HG03025 (cell line): ENCODE data around the gene ARVCF.

Source experiments
- ATAC-seq: cut with Tn5 transposase; IDR thresholded peaks from one replicate; pipeline ENCODE4 v1.9.1; 2021; ENCODE audit warnings: mild to moderate bottlenecking, moderate library complexity; ENCODE audit not compliant: unreplicated experiment, low FRiP score

Gene ARVCF

DNA sequence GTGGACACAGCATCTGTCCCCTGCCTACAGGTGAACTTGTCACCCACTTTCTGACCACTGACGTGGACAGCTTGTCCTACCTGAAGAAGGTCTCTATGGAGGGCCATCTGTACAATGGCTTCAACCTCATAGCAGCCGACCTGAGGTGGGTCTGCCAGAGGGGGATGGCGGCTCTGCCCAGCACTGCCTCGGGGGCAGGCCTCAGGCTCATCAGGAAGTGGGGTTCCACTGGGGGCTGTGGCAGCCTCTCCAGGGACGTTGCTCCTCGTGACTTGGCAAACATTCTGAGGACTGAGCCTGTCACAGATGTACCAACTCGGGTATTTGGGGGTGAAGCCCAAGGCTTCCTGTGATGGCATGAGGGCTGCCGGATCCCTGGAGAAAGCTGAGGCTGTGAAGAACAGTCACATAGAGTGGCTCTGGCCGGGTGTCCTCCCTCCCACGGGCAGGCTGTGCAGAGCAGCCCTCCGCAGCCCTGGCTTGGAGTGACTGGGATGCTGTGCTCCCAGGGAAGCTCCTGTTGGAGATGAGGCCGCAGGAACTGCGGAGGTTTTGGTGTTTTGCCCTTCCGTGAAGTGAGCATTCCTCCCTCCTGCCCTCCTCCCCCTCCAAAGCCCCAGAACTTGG is 36.9 kb upstream of the ARVCF start:
- ATAC-seq = no peak

- no peak for ATAC-seq
Measured at GRCh38 chr22:20052309-20053259, 36.0 kb upstream of the ARVCF start.

DNA sequence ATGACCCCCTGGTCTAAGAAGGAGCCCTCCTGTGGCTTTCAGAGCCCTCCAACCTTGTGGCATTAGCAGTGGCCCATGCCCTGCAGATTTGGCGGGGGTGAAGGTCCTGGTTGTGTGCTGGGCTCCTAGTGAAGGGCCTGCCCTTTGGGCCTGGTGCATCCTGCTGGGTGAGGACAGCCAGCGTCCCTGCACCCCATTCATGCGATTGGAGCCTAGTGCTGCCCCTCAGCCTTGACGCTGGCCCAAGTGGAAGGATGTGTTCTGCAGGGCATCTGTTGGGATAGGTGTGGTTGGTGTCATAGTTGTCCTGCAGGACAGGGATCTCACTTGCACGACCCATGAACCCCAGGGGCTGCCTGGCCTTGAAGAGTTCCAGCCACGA is 35.3 kb upstream of the ARVCF start:
- ATAC-seq = no peak

DNA sequence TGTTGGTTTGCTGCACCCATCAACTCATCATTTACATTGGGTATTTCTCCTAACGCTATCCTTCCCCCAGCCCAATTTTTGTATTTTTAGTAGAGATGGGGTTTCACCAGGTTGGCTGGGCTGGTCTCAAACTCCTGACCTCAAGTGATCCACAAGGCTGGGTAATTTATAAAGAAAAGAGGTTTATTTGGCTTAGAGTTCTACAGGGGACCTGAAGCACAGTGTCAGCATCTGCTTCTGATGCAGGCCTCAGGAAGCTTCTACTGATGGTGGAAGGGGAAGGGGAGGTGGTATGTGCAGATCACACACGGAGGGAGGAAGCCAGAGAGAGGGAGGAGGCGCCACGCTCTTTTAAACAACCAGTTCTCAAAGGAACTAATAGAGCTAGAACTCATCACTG is 30.1 kb upstream of the ARVCF start:
- ATAC-seq = no peak

- no peak for ATAC-seq
Measured at GRCh38 chr22:20044495-20045151, 28.0 kb upstream of the ARVCF start.

GRCh38 chr22:20043997-20044342 is 27.3 kb upstream of the ARVCF start:
- ATAC-seq = no peak

GRCh38 chr22:20043057-20043996 is 26.7 kb upstream of the ARVCF start:
- no peak for ATAC-seq

DNA sequence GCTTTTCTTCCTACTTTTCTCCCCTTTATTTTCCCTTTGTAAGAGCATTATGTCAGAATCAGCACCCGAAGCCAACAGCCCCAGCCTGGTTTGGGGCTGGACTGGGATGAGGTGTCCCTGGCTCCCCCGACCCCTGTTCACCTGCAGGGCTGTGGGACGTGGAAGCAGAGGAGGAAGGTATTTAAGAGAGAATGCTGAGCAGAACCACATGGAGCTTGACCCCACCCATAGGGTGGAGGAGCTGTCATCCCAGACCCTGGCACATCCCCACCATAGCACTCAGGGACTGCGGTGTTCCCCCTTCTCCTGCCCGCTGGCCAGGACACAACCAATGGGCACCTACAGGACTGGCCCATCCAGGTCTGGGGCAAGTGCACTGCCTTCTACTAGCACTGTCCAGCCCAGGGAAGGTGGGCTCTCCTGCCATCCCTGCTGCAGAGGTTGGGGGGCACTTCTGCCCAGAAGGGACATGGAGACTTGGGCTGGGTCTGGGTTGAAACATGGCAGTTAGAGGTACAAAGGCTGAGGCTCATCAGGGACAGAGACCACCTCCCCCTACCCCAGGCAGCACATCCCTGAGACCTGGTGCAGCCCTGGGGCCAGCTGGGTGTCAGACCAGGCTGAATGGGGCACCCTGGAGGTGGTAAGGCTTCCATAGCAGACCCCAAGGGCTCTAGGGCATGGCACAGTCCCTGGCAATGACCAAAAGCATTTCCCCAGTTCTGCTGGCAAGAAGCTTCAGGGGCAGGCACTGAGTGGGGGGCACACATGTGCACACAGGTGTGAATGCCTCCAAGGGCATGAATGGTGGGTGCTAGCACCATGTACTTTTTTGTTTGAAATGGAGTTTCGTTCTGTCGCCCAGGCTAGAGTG is 23.9 kb upstream of the ARVCF start:
- no peak for ATAC-seq

GRCh38 chr22:20039683-20040325 is 23.2 kb upstream of the ARVCF start:
- no peak for ATAC-seq

DNA sequence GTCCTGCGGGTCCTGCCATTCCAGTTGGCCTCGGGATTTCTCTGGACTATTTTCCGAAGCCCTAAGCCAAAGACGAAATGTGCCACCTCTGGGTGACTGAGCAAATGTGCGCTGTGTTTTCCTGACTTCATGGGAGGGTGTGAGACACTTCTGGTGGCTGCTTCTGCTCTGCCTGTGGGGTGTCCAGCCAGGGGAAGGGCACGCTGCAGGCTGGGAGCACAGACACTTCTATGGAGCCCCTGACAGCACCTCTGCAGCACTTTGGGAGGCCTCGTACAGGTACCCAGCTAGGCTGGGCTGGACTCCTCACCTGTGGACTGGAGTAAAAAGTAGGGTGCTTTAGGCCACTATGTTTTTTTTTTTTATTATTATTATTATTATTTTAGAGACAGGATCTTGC is 22.0 kb upstream of the ARVCF start:
- no peak for ATAC-seq

DNA sequence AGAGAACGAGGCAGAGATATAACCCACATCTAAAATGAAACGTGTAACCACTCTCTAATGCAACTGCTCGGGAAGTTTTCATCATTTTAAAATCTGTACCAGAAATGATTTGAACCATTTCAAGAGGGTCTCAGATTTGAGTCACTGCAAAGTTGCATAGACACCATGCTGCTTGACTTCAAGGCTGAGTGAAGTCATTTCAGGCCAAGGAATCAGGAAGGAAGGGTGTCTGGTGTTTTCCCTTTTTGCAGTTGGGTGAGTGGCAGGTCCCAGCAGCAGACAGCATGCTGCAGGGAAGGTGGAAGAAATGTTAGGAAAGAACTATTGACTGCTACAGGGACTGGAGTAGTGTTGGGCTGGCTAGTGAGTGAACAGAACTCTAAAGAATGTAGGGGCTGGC is 20.8 kb upstream of the ARVCF start:
- no peak for ATAC-seq

DNA sequence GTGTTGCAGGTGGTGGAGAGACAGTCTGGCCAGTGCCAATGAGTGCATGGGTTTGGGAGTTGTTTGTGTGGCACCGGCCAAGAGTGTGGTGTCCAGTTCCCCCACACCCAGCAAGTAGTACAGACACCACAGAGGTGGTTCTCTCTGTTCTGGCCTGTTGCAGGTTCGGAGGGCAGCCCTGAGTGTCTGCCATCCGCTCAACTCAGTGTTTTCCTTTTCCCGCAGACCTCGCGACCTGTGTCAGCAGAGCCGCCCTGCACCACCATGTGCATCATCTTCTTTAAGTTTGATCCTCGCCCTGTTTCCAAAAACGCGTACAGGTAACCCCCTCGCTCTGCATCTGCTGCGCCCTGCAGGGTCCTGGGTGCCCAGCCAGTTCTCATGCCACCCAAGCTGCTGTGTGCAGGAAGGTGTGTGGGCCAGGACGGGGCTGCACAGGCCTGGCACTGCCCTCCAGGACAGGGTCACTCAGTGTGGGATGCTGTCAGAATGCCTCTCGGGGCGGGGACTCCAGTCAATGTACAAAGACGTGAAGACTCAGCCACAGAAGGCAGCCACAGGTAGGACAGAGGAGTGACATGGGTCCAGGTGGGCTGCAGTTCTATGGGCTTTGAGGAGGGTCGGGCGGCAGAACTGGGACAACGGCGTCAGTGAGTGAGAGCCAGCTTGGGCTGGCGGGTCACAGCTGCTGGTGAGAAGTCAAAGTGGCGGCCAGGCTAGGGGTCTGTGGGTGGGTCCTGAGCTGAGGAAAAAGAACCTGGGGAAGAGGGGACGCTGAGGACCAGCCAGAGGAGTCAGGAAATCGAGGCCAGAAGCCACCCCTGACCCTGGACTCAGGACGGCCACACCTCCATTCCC is 20.1 kb upstream of the ARVCF start:
- no peak for ATAC-seq

GRCh38 chr22:20036084-20036482 is 19.5 kb upstream of the ARVCF start:
- ATAC-seq = no peak

DNA sequence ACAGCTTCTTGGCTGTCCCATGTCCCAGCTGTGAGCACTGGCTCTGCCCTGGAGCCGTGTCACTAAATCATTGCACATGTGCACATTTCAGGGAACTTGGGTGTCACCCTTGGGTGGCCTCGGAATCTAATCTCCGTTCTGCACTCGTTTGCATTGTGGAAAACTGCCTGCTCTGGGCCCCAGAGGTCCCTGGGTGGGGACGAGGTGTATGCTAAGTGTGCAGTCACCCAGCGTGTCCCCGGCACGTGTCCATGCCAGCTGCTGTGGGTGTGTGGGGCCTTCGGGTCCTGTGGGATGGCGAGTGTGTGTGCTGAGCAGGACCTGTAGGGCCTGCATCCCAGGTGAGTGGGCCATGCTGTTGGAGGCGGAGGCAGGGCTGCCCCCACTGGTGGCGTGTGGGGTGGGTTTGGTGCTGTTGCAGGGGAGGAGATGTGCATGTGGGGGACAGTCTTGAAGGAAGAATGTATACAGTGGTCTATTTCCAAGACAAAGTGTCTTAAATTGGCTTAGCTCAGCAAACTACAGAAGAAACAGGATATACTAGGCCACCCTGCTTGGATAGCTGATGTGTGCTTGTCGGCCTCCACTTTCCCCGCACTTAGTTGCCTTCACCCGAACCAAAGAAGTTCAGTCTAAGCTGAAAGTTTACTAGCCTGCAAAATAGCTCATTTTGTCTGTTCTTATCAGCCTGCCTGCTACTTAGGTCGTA is 18.9 kb upstream of the ARVCF start:
- ATAC-seq = no peak

- no peak for ATAC-seq
Measured at GRCh38 chr22:20034143-20034542, 17.5 kb upstream of the ARVCF start.

DNA sequence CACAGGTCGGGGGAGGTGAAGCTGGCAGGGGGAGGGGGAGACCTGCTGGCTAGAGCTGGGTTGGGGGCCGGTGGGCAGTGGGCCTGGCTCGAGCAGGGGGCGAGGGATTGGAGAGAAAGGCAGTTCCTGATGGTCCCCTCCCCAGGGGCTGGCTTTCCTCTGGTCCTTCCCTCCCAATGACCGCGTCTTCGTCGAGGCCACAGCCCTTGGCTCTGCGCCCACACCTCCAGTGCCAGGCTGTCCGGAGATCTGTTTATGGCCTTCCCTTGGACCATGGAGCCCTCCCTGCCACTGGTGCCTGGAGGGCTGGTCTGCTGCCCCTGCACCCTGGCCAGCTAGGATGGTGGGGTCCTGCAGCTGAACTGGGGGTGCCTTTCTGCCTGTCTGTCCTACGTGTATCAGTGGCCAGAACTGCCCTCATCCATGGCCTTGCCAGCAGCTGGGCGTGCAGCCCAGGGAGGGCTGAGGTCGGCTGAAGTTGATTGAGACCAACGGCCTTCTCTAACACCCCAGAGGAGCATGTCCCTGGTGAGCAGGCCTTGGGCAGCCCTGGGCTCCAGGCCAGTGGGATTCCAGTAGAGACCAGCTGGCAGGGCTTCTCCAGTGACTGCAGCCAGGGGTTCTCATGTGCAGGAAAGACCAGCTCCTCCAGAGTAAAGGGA is 16.6 kb upstream of the ARVCF start:
- no peak for ATAC-seq

- ATAC-seq = no peak
Measured at GRCh38 chr22:20032407-20032991, 15.9 kb upstream of the ARVCF start.
